ENCODE measurements around the gene ARHGEF25.
A peak's percentile ranks its signal among the peaks of the same experiment; 100 is the strongest.
"Not testable (repeated sequence)": the region's sequence is repeated elsewhere in the genome, so short reads cannot be mapped to it uniquely, and the experiment has no call there.

Gene ARHGEF25

DNA sequence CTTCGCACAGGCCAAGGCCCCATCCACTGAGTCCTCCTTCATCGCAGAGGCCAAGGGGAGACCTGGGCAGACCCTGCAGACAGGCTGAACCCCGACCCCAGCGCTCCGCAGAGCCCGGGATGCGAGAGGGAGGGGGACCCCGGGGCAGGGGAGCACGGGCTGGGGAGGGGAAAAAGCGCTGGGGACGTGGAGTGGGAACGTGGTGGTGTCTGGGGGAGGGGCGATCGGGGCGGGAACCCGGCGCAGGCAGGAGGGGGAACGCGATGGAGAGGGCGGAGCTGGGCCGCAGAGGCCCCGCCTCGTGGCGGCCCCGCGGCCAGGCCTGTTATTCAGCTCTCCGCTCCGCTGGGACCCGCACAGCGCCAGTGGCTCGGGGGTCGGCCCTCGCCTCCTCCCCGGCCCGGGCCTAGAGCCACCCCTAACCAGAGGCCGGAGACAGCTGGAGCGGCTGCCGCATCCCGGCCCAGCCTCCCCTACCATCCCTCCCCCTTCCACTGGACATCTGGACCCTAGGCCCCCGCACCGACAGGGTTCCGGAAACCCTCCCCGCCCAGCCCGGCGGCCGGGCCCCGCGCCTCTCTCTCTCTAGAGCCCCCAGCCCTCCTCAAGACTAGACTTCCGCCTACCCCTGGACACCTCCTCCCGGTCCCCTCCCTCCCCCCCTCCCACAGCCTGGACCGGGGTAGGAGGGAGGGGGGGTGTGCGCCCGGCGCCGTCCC lies at the start of gene ARHGEF25:
Gene ARHGEF25, plus strand, starts transcription at position 328 of the 719 bp plus-strand sequence. CDS start 460 bp downstream, outside the sequence.
- DNase-seq = peak in 49 of 58 donors; percentile 23 to 78 (median 43)

DNA sequence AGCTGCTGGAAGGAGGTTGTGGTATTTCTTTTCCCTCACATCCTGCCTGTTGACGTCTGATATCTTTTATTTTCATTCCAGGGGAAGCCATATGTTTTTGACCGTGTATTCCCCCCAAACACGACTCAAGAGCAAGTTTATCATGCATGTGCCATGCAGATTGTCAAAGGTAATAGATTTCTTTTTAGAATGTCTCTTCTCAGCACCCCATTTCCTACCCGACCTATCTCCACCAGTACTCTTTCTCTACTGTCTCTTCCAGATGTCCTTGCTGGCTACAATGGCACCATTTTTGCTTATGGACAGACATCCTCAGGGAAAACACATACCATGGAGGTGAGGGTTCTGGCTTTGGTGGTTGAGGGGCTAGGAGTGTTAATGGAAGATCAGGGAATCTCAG lies 47.9 kb upstream of the ARHGEF25 start:
- no peak for DNase-seq

DNA sequence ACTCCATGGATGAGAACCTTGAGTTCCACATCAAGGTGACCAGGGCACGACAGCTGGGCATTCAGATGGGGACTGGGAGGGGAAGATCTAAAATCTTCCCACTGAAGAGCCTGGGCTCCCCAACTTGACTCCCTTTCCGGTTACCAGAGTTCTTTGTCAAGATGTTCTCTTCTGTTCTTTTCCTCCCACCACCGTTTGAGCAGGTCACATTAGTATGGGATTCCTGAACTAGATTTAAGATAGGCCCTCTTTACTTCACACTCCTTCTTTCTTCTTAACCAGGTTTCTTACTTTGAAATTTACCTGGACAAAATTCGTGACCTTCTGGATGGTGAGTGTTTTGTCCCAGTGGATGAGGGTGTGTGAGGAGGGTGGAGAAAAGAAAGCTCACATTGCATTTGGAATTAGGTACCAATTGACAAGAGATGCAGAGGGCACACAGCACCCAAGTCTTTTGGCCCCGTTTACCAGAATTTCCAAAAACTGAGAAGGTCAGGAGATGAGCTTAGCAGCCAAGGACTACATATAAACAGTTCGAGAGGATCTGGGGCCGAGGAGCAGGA lies 47.0 kb upstream of the ARHGEF25 start:
- DNase-seq = no peak

DNA sequence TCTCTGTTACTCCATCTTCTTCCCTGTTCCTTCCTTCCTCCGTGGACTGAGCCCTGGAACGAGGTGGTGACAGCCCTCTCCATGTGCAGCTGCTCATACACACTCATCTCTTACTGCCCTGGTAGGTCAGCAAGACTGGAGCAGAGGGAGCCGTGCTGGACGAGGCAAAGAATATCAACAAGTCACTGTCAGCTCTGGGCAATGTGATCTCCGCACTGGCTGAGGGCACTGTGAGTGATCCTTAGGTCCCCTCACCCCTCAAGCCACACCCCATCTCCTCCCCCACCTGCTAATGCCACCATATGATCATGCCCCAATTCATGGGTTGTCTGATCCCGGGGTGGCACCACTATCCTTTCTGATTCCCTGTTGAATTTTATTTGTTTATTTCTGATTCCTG lies 42.4 kb upstream of the ARHGEF25 start:
- DNase-seq = no peak

DNA sequence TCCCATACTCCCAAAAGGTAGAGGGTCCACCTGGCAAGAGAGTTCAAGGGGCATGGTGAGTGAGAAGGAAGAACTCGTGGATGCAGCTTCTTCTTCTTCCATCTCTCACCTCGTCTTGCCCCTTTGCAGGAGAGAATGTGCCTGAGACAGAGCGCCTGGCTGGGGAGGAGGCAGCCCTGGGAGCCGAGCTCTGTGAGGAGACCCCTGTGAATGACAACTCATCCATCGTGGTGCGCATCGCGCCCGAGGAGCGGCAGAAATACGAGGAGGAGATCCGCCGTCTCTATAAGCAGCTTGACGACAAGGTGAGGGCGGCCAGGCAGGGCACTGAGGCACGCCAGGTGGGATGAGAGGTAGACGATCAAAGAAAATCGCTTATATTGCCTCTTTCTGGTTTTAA lies 41.4 kb upstream of the ARHGEF25 start:
- no peak for DNase-seq

DNA sequence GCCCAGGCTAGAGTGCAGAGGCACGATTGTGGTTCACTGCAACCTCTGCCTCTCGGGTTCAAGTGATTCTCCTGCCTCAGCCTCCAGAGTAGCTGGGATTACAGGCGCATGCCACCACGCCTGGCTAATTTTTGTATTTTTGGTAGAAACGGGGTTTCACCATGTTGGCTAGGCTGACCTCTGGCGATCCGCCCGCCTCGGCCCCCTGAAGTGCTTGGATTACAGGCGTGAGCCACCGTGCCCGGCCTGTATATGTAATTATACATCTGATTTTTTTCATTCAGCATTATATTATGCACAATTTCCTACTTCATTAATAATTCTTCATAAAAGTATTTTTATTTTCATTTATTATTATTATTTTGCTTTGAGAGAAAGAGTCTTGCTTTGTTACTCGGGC lies 40.8 kb upstream of the ARHGEF25 start:
- not testable (repeated sequence) for DNase-seq

DNA sequence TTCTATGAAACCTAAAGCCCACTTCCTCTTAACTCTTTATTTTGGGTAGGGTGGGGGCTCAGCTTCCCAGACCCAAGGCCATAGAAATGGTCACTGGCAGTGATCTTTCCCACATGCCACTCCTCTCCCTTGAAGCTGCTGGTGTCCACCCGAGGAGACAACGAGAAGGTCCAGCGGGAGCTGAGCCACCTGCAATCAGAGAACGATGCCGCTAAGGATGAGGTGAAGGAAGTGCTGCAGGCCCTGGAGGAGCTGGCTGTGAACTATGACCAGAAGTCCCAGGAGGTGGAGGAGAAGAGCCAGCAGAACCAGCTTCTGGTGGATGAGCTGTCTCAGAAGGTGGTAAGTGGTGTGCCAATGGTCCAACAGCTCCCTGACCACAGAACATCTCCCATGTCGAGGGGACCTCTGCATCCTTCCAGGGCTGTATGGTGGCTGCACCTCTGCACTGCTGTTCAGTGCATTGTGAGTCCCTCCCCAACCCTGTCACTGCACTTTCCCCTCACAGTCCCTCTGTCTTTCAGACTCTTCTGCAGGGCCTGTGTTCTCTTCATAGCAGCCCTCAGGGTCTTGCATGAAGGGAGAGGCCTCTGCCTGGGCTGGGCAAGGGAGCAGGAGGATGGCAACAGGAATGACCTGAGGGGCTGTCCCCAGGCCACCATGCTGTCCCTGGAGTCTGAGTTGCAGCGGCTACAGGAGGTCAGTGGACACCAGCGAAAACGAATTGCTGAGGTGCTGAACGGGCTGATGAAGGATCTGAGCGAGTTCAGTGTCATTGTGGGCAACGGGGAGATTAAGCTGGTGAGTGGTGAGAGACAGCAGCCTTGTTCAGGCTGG lies 39.1 kb upstream of the ARHGEF25 start:
- no peak for DNase-seq

DNA sequence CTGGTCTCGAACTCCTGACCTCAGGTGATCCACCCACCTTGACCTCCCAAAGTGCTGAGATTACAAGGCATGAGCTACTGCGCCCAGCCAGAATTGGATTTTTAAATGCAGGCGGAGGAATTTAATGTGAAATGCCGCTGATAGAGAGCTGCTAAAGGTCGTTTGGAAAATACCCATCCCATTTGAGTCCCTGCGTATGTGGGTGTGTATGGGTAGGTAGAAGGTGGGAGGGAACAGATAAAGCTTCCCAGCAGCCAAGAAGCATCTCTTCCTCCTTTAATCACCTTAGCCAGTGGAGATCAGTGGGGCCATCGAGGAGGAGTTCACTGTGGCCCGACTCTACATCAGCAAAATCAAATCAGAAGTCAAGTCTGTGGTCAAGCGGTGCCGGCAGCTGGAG lies 36.4 kb upstream of the ARHGEF25 start:
- no peak for DNase-seq

DNA sequence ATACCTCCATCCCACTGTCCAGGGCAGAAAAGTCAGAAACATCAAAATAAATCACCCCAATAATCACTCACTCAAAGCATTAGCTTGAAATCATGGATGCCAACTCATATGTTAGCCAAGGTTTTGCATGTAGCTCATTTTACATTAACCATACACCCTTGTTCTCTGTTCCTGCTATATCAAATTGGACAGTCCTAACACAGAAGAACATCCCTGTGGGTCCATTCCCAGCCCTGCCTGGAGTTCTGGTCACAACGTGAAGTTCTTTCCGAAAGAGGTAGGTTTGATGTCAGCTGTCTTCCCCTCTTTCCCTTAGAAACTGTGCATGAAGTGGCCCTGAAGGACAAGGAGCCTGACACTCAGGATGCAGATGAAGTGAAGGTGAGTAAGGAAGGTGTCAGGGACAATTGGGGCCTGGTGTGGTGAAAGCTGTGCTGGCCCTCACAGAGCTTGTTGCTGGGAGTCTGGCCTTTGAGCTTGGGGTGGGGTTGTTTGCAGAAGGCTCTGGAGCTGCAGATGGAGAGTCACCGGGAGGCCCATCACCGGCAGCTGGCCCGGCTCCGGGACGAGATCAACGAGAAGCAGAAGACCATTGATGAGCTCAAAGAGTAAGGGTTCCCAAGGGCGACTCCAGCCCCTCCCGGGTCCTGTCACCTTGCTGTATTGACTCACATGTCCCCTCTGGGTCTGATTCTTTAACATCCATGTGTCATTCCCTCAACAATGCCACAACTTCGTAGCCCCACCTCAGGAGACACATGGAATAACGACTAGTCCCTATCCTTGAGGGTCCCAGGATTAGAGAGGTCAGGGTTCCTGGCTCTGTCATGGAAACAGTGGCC lies 35.2 kb upstream of the ARHGEF25 start:
- DNase-seq = no peak

DNA sequence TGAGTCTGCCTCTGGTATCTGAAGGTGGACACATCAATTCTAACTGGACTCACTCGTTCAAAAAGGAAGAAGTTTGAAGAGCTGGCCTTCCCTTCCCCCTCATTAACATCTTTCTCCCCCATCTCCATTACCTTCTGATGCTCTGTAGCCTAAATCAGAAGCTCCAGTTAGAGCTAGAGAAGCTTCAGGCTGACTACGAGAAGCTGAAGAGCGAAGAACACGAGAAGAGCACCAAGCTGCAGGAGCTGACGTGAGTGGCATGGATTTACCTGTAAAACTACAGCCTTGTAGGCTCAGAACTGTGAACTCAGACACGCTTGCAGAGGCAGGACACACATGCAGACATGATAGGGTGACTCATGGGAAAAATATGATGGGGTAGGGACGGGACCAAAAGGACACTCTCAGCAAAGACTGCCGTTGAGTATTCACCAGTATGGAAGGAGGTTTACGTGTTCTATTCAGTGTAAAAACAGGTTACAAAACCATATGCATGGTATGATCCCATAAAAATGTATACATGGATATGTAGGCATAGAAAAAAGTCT lies 34.5 kb upstream of the ARHGEF25 start:
- no peak for DNase-seq

DNA sequence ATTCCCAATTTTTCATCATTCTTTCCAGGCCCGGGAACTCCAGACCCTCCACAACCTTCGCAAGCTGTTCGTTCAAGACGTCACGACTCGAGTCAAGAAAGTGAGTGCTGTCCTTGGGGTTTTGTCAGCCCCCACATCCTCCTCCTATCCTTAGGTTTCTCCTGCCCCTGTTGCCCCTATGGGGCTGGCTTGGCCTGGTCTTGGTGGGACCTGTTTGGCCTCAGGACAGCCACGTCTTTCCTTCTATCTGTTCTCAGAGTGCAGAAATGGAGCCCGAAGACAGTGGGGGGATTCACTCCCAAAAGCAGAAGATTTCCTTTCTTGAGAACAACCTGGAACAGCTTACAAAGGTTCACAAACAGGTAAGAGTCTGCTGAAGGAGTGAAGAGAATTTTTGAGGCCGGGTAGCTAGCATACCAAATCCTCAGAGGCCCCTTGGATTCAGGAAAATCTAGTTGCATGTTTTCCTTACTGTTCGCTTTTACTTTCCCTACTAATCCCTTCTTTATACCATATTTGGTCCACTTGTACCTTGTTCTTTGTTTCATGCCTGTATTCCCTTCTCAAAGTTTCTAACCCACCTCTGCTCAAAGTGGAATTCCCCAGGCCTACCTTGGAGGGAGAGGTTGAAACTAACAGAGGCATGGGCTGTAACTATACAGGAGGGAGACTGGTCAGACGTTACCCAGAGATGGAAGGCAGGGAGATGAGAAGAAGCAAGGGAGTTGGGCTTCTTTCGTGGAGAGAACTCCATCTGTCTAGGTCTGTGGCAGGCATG lies 33.1 kb upstream of the ARHGEF25 start:
- no peak for DNase-seq

DNA sequence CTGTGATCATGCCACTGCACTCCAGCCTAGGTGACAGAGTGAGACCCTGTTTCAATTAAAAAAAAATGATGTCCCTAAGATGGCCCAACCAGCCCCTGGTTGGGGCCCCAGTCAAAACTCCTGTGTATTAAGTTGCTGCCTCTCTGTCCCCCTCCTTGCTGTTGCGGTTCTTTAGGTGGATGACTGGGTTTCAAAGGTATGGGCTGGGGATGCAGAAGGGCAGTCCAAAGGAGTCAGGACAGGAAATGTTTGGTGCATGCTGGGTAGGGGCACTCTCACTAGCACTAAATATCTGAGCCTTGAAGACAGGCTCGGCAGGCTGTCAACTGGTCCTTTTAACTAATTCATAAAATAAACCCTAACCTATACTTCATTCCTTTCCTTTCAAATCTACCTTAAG lies 32.2 kb upstream of the ARHGEF25 start:
- no peak for DNase-seq

DNA sequence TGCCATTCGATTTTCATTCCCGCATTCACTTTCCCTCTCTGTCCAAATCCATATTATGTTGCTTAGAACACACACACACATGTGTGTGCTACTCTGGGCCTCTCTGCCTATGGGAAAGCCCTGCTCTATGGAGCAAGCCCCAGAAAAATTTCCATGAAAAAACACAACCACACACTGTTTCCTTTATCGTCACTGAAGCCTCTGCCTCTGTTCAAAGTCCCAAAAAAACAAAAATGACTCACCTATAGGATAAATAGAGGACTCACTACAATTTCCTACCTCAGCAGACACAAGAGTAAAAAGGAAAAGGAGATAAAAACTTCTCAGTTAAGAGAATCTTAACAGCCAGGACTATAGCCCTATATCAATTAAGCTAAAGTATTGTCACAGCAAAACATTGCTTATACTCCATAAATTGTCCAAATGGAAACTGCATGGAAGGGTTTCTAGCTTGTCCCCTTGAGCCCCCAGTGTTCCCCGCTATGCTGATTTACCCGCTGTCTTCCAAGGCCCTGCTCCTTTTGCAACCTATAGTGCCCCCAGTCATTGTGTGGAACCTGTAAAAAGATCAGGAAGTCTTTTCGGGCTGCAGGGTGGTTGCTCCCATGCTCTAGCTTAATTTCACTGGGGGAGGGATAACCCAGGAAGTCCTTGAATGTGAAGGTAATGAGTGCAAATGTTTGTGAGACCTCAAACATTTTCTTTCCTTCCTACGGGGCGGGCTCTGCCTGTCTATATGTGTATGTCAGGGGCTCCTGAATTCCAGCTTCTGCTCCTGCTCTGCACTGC lies 31.4 kb upstream of the ARHGEF25 start:
- no peak for DNase-seq

DNA sequence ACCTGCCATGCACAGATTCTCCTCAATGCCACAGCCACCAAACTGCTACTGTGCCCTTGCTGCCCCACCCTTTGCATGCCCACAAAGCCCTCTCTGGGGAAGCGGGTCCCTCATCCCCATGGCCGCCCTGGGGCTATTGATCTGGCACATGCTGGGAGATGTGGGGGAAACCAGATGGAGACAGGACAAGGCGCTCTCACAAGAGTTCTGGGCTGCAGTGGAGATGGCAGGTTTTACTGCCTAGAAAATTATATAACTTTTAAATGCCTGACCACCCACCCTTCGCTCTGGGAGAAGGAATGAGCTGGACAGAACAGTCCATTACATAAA lies 30.8 kb upstream of the ARHGEF25 start:
- DNase-seq = peak in 5 of 58 donors; percentile 7 to 39 (median 17)

DNA sequence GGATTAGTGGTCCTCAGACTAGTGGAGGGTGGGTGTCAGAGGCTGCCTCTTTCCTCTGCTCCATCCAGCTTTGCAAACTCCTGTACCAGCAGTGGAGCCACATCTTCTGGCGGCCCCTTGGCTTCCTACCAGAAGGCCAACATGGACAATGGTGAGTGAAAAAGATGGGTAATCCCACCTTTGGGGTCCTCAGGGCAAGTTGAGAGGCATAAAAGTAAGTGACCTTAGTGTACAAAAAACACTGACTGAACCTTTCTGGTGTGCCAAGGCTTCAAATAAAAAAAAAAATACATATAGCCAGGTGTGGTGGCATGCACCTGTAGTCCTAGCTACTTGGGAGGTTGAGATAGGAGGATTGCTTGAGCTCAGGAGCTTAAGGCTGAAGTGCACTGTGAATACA lies 29.4 kb upstream of the ARHGEF25 start:
- DNase-seq = no peak

DNA sequence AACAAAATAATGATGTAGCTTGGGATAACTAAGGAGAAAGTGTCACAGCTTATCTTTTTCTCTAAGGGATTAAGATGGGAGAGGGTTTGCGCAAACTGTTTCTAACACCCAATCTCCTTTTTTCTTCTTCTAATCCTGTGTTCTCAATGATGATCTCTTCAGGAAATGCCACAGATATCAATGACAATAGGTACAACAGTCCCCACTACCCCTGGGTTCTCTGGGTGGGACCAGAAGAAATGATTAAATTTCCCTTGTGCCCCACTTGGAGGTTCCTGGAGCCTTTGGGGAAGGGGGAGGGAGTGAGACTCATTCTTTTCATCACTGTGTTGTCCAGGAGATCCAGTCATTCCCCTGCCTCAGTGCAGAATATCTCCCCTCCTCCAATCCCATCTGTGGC lies 28.8 kb upstream of the ARHGEF25 start:
- no peak for DNase-seq

DNA sequence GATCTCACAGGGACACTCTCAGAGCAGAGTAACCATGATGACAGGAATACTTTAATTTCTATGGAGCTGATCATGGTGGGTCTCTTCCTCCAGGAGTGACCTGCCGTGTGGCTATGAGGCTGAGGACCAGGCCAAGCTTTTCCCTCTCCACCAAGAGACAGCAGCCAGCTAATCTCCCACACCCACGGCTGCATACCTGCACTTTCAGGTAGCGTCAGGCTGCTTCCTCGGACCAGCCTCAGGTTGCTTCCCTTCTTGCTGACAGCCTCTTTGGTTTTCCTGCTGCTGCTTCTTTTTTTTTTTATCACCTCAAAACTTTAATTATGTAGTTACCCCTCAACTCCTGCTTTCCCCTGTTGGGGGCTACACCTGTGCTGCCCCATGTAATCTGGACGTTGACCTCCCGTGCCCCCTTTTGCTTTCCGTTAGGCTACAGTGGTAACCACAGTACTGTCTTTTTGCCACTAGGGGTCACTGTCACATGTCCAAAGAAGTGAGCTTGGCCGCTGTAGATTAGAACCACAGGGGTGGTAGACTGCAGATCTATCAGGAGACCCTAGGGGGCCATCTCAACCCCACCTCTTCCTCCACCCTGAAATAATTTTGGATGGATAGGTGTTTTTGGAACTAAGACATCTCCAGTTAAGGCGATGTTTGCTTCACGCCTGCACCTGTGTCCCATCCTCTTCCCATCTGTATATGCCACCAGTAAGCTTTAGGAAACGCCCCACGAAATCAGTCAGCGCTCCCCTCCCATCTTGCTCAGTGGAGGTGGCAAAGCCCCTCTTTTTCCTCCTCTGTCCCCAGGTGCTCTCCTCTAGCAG lies 28.0 kb upstream of the ARHGEF25 start:
- DNase-seq = peak in 47 of 58 donors; percentile 4 to 77 (median 37)

DNA sequence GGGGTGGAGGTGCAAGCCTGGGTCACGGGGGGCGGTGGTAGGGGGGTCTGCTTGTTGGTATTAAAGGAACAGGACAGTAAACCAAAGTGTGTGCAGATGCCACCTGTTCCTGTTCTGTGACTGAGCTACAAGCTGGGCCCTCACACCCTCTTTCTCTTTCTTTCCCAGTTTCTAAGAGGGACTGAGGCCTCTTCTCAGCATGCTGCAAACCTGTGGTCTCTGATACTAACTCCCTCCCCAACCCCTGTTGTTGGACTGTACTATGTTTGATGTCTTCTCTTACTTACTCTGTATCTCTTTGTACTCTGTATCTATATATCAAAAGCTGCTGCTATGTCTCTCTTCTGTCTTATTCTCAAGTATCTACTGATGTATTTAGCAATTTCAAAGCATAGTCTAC lies 27.2 kb upstream of the ARHGEF25 start:
- no peak for DNase-seq

DNA sequence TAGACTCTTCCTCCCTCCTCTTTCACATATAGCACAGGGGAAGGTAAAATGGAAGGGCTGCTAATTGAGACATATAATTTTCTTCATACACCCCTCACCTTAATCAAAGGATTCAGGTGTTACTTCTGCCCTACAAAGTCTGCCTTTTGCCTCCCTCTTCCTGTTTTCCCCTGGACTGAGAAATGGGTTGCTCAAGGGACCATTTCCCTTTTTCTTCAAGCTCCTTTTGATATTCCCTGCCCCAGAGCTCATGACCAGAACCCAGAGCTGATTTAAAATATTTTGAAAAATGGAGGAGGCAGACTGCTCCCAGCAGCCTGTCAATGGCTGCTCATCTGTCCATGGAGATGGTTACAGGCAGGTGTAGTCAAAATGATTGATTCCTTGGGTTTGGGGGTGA lies 26.5 kb upstream of the ARHGEF25 start:
- DNase-seq = no peak

Measured in anterior cingulate cortex (tissue), 58 donors.